AG04449 (cell line): ENCODE results near the gene PEF1.

ENCODE experiments used
- CTCF ChIA-PET: fragments of 350-600 bp; formaldehyde crosslinking; extraction: SDS; loops from one replicate; lab custom pipeline; 2021; ENCODE audit warnings: antibody characterized with exemption; lab: Yijun Ruan, JAX
- POLR2A ChIA-PET: fragments of 400-600, 350-600 bp; formaldehyde crosslinking; extraction: SDS; loops from one replicate; lab custom pipeline; 2020; ENCODE audit warnings: antibody characterized with exemption, inconsistent platforms; lab: Yijun Ruan, JAX
- DNase-seq: peaks from one replicate; pipeline ENCODE4 v3.0.0-alpha.2; 2010; ENCODE audit warnings: low read depth, low spot score
- H3K4me3 ChIP-seq: 2 replicates; pipeline ENCODE4 v1.5.1; 2011; ENCODE audit warnings: low read depth, mild to moderate bottlenecking, control low read depth, low read length
- TF ChIP-seq, protein P1 (sequence below): IDR thresholded peaks from one replicate; pipeline ENCODE4 v1.5.1; 2011; ENCODE audit warnings: mild to moderate bottlenecking, moderate library complexity, low read length, control low read depth, inconsistent platforms; ENCODE audit not compliant: insufficient read depth; ENCODE audit errors: missing control alignments

Gene PEF1

GRCh38 chr1:31584869-31585735 lies 59.6 kb downstream of the PEF1 start:
- no peak for DNase-seq
- no peak overlapping the region for H3K4me3 ChIP-seq
- TF ChIP-seq, protein P1, sequence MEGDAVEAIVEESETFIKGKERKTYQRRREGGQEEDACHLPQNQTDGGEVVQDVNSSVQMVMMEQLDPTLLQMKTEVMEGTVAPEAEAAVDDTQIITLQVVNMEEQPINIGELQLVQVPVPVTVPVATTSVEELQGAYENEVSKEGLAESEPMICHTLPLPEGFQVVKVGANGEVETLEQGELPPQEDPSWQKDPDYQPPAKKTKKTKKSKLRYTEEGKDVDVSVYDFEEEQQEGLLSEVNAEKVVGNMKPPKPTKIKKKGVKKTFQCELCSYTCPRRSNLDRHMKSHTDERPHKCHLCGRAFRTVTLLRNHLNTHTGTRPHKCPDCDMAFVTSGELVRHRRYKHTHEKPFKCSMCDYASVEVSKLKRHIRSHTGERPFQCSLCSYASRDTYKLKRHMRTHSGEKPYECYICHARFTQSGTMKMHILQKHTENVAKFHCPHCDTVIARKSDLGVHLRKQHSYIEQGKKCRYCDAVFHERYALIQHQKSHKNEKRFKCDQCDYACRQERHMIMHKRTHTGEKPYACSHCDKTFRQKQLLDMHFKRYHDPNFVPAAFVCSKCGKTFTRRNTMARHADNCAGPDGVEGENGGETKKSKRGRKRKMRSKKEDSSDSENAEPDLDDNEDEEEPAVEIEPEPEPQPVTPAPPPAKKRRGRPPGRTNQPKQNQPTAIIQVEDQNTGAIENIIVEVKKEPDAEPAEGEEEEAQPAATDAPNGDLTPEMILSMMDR: no peak
- POLR2A ChIA-PET: no interaction called here
- CTCF ChIA-PET: interaction anchor here (0.6 to 15.8 kb wide), 7 partner anchors 8 to 476 kb away, joined by 3 to 327 read pairs (median 5); no protein-coding TSS in a partner anchor

DNA sequence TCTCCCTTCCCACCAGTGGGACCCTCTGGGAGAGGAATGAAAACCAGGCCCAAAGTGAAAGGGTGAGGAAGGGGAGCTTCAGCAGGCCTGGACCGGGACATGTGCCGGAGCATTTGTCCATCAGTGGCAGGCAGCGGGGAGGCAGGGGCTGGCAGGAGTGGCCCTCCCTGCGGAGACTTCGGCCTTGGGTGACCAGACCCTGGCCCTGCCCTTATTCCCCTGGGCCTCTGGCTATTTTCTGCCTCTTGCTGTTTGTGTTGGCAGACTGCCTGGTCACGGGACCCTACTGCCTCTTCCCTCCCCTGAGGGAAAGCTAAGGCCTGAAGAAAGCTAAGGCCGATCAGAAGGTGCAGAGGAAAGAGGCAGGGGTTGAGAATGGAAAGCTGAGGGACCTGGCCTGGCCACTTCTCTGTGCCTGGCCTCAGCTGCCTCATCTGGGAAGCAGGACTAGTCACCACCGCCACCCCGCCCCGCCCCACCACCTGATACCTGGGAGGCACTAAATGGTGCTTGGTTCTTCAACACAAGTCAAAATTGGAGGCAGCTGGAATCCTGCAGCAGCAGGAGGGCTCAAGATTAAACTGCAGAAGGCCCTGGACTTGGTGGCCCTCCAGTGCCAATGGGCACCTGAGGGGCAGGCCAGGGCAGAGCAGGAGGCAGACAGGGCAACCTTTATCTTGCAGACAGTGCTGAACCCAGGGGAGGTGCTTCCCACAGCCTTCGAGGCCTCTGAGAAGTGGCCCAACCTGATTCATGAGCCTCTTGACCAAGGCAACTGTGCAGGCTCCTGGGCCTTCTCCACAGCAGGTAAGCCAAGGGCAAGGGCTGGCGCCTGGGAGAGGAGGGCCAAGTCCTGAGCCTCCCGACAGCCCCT lies 60.4 kb downstream of the PEF1 start:
- no peak for DNase-seq
- no peak overlapping the region for H3K4me3 ChIP-seq
- POLR2A ChIA-PET: no interaction called here
- TF ChIP-seq, protein P1: no peak
- CTCF ChIA-PET: interaction anchor here (0.8 to 15.8 kb wide), 6 partner anchors 9 to 35 kb away, joined by 3 to 327 read pairs (median 5); no protein-coding TSS in a partner anchor

- no peak overlapping the region for H3K4me3 ChIP-seq
- CTCF ChIA-PET: interaction anchor here (0.8 to 15.8 kb wide), 5 partner anchors 10 to 35 kb away, joined by 4 to 327 read pairs (median 6); no protein-coding TSS in a partner anchor
Measured at GRCh38 chr1:31583082-31583994, 61.3 kb downstream of the PEF1 start.

DNA sequence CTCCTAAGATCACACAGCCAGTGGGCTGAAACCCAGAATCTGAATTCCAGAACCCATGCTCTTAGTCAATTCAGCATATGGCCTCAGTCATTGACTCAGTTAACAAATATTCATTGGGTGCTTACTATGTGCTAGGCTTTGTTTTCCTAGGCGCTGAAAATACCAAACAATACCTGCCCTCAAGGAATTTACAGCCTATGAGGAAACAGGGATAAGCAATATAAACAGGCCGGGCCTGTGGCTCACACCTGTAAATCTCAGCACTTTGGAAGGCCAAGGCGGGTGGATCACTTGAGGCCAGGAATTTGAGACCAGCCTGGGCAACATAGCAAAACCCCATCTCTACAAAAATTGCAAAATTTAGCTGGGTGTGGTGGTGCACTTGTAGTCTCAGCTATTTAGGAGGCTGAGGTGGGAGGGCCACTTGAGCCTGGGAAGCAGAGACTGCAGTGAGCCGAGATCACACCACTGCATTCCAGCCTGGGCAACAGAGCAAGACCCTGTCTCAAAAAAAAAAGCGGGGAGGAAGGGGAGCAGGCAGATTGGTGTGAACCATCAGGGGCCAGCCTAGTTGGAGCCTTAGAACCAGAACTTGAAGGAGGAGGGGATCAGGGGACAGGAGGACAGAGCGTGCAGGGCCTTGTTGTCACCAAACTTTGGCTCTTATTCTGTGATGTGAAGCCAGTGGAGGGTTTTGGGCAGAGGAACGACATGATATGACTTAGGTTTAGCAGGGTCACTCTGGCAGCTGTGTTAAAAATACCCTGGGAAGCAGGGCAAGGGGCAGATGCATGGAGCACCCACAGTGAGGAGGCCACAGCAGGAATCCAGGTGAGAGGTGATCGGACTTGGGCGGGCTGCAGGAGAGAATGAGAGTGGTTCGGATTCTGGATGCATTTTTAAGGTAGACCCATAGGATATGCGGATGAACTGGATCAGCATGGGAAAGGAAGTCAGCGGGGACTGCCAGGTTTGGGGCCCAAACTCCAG lies 62.6 kb downstream of the PEF1 start:
- ChIA-PET CTCF (interaction anchor here (1.1 to 1.6 kb wide), 5 partner anchors 7 to 35 kb away, joined by 3 to 5 read pairs (median 4); partner anchors contain the start of gene HCRTR1), POLR2A (no interaction called here)

More at GRCh38 chr1:31583082-31583994, 61.3 kb downstream of the PEF1 start:
- POLR2A ChIA-PET: no interaction called here
- TF ChIP-seq, protein P1: no peak
- DNase-seq: no peak

More for the DNA sequence above, 62.6 kb downstream of the PEF1 start:
- H3K4me3 ChIP-seq: no peak overlapping the region
- no peak for DNase-seq
- TF ChIP-seq, protein P1: no peak
